HepG2 (cell line): ENCODE measurements around the gene MAPK8.

Experiments
- DRAP1 ChIP-seq: IDR thresholded peaks from 2 replicates; pipeline ENCODE4 v1.6.1; 2016; ENCODE audit warnings: missing genetic modification reagents, missing compliant biosample characterization
- ELF4 ChIP-seq: sonication (generic); formaldehyde crosslinking; IDR thresholded peaks from 2 replicates; pipeline ENCODE4 v1.5.0; 2020; ENCODE audit warnings: missing genetic modification reagents, mild to moderate bottlenecking, moderate library complexity, borderline replicate concordance
- IRF1 ChIP-seq: sonication (generic); formaldehyde crosslinking; IDR thresholded peaks from 2 replicates; pipeline ENCODE4 v1.4.0; 2020; ENCODE audit warnings: low read depth, mild to moderate bottlenecking, missing genetic modification reagents
- KDM5B ChIP-seq: sonication (generic); formaldehyde crosslinking; IDR thresholded peaks from 2 replicates; pipeline ENCODE4 v1.4.0; 2020; ENCODE audit warnings: missing genetic modification reagents, mild to moderate bottlenecking, borderline replicate concordance
- MYC ChIP-seq: sonication (generic); formaldehyde crosslinking; IDR thresholded peaks from 2 replicates; pipeline ENCODE4 v1.9.0; 2021; ENCODE audit warnings: missing genetic modification reagents, borderline replicate concordance
- NONO ChIP-seq, 2 experiments: fragments of 450-650 bp in 1 of 2; sonication (generic) in 1 of 2; formaldehyde crosslinking in 1 of 2; IDR thresholded peaks in 1 of 2; conservative IDR thresholded peaks in 1 of 2; 2 replicates each; pipeline versions ENCODE4 v1.6.1 to v1.8.0; 2017 to 2022; ENCODE audit warnings: mild to moderate bottlenecking in 1 of 2, missing genetic modification reagents in 1 of 2, moderate library complexity in 1 of 2
- NR2C2 ChIP-seq: sonication (generic); formaldehyde crosslinking; IDR thresholded peaks from 2 replicates; pipeline ENCODE4 v1.4.0; 2020; ENCODE audit warnings: missing genetic modification reagents, mild to moderate bottlenecking, moderate library complexity, borderline replicate concordance
- POLR2A ChIP-seq, 2 experiments: IDR thresholded peaks; 2 replicates each; pipeline ENCODE4 v1.6.1; 2011; ENCODE audit warnings: low read depth in 2 of 2, low read length in 2 of 2, mild to moderate bottlenecking in 1 of 2, moderate library complexity in 1 of 2; ENCODE audit not compliant: insufficient read depth in 1 of 2
- TAF1 ChIP-seq: sonication (generic); formaldehyde crosslinking; IDR thresholded peaks from 2 replicates; pipeline ENCODE4 v1.4.0; 2020; ENCODE audit warnings: missing genetic modification reagents
- ZBTB38 ChIP-seq: sonication (generic); formaldehyde crosslinking; IDR thresholded peaks from 2 replicates; pipeline ENCODE4 v1.5.1; 2020; ENCODE audit warnings: mild to moderate bottlenecking, missing genetic modification reagents
- ZNF567 ChIP-seq: sonication (generic); formaldehyde crosslinking; IDR thresholded peaks from 2 replicates; pipeline ENCODE4 v1.8.1; 2023; ENCODE audit warnings: mild to moderate bottlenecking, missing genetic modification reagents, borderline replicate concordance

- no peak for TF ChIP-seq NONO (IDR thresholded peaks at IDR 0.05)
- TF ChIP-seq NONO (CRISPR knock-in tag; conservative IDR thresholded peaks at IDR 0.05) = no peak
- no peak for TF ChIP-seq DRAP1
- no peak for TF ChIP-seq POLR2A (IDR thresholded peaks at IDR 0.05; ENCODE audit: insufficient read depth in 1 of 2, low read depth in 2 of 2, low read length in 2 of 2)
- no peak for TF ChIP-seq NR2C2 (CRISPR knock-in tag)
- no peak for TF ChIP-seq ELF4 (CRISPR knock-in tag)
- TF ChIP-seq KDM5B (CRISPR knock-in tag) = no peak
- no peak for TF ChIP-seq TAF1 (CRISPR knock-in tag)
- no peak for TF ChIP-seq ZNF567
- TF ChIP-seq MYC (CRISPR knock-in tag) = no peak
- TF ChIP-seq IRF1 (CRISPR knock-in tag) = no peak
- TF ChIP-seq ZBTB38 = no peak
Measured at GRCh38 chr10:48285710-48286109, 20.8 kb upstream of the MAPK8 start.
